H1 (cell line): ENCODE measurements around the gene PNCK. TPM values are rescaled to one million over a fixed set of nuclear protein-coding genes. Genes with fewer than 3 reads are reported as not detected.

Experiments
- CTCF ChIA-PET: fragments of 300-600 bp; sonication (Branson Sonifier 250); formaldehyde crosslinking; loops from one replicate; lab custom pipeline; 2021; ENCODE audit not compliant: partially characterized antibody; lab: Charles Lee
- POLR2A ChIA-PET: fragments of 300-600 bp; sonication (Branson Sonifier 250); formaldehyde crosslinking; loops from one replicate; lab custom pipeline; 2021; ENCODE audit warnings: inconsistent platforms; ENCODE audit not compliant: partially characterized antibody; lab: Charles Lee
- DNase-seq, 2 experiments: peaks; one replicate each; pipeline versions ENCODE4 v3.0.0 to v3.0.0-alpha.2; 2010 to 2022; ENCODE audit warnings: low spot score in 2 of 2, low read depth in 1 of 2, mixed read lengths in 1 of 2
- FAIRE-seq: peaks from 2 replicates; lab custom pipeline; 2011; peaks lifted over from hg19 to GRCh38; lab: Jason Lieb, UNC
- H2AFZ ChIP-seq: 2 replicates; pipeline ENCODE4 v1.8.1; 2012; ENCODE audit warnings: low read length, inconsistent platforms
- H2AK5ac ChIP-seq: 2 replicates; pipeline ENCODE4 v1.6.1; 2013; ENCODE audit warnings: low read depth, low read length
- H2BK120ac ChIP-seq: replicated peaks from 2 replicates; pipeline ENCODE3; 2013; ENCODE audit warnings: low read depth, low read length, inconsistent platforms
- H2BK12ac ChIP-seq: 2 replicates; pipeline ENCODE4 v1.6.1; 2013; ENCODE audit warnings: low read depth, low read length
- H2BK15ac ChIP-seq: 2 replicates; pipeline ENCODE4 v1.6.1; 2013; ENCODE audit warnings: low read length
- H2BK20ac ChIP-seq: 2 replicates; pipeline ENCODE4 v1.6.1; 2013; ENCODE audit warnings: low read length
- H2BK5ac ChIP-seq: 2 replicates; pipeline ENCODE4 v1.6.1; 2013; ENCODE audit warnings: low read depth, low read length
- H3K14ac ChIP-seq: 2 replicates; pipeline ENCODE4 v1.6.1; 2013; ENCODE audit warnings: inconsistent platforms; ENCODE audit not compliant: insufficient read length
- H3K18ac ChIP-seq: 2 replicates; pipeline ENCODE4 v1.6.1; 2013; ENCODE audit warnings: low read length; ENCODE audit errors: extremely low read depth
- H3K23ac ChIP-seq: 2 replicates; pipeline ENCODE4 v1.6.1; 2013; ENCODE audit warnings: inconsistent platforms; ENCODE audit not compliant: insufficient read length
- H3K23me2 ChIP-seq: 2 replicates; pipeline ENCODE4 v1.6.1; 2013; ENCODE audit warnings: low read depth, low read length
- H3K27ac ChIP-seq: 2 replicates; pipeline ENCODE4 v1.6.1; 2011; ENCODE audit warnings: low read depth, low read length, inconsistent platforms
- H3K27me3 ChIP-seq, 4 experiments: replicated peaks in 1 of 4; 1 replicate in 1 of 4; 2 replicates in 3 of 4; pipeline versions ENCODE4 v1.6.1 to v1.8.1; 2011 to 2013; ENCODE audit warnings: low read length in 3 of 4, mild to moderate bottlenecking in 3 of 4, inconsistent platforms in 2 of 4, mixed read lengths in 2 of 4, moderate library complexity in 1 of 4; ENCODE audit not compliant: control insufficient read depth in 3 of 4, insufficient read depth in 3 of 4; ENCODE audit errors: extremely low read depth in 1 of 4
- H3K36me3 ChIP-seq, 4 experiments: 2 replicates each; pipeline versions ENCODE4 v1.6.1 to v1.8.1; 2011 to 2013; ENCODE audit warnings: mild to moderate bottlenecking in 4 of 4, low read length in 3 of 4, moderate library complexity in 2 of 4, control low read depth in 1 of 4, inconsistent platforms in 1 of 4; ENCODE audit not compliant: insufficient read depth in 4 of 4, control insufficient read depth in 2 of 4
- H3K4ac ChIP-seq: replicated peaks from 2 replicates; pipeline ENCODE3; 2013; ENCODE audit warnings: low read length, low read depth, mixed read lengths, inconsistent platforms; ENCODE audit not compliant: insufficient read length
- H3K4me1 ChIP-seq, 4 experiments: replicated peaks in 1 of 4; 1 replicate in 1 of 4; 2 replicates in 3 of 4; pipeline versions ENCODE4 v1.6.1 to v1.8.1; 2011 to 2013; ENCODE audit warnings: low read length in 3 of 4, inconsistent platforms in 2 of 4, mixed read lengths in 1 of 4; ENCODE audit not compliant: insufficient read depth in 4 of 4, control insufficient read depth in 3 of 4
- H3K4me2 ChIP-seq, 2 experiments: 2 replicates each; pipeline versions ENCODE4 v1.6.1 to v1.8.1; 2011 to 2013; ENCODE audit warnings: low read depth in 2 of 2, low read length in 2 of 2, control low read depth in 1 of 2, inconsistent platforms in 1 of 2, mild to moderate bottlenecking in 1 of 2; ENCODE audit not compliant: insufficient read depth in 1 of 2
- H3K4me3 ChIP-seq, 4 experiments: fragments of 200-600, 300-600 bp in 1 of 4; sonication (generic), shearing (Covaris generic), sonication (Bioruptor Twin) in 1 of 4; 2 replicates each; pipeline versions ENCODE4 v1.5.1 to v1.8.1; 2011 to 2016; ENCODE audit warnings: low read length in 4 of 4, low read depth in 3 of 4, control low read depth in 2 of 4, inconsistent platforms in 2 of 4, mild to moderate bottlenecking in 2 of 4, mixed read lengths in 1 of 4, moderate library complexity in 1 of 4; ENCODE audit not compliant: insufficient read depth in 2 of 4; ENCODE audit errors: extremely low read depth in 1 of 4
- H3K56ac ChIP-seq: replicated peaks from 2 replicates; pipeline ENCODE3; 2013; ENCODE audit warnings: low read depth, mild to moderate bottlenecking, mixed read lengths, low read length, inconsistent platforms; ENCODE audit not compliant: insufficient read length
- H3K79me1 ChIP-seq: 2 replicates; pipeline ENCODE4 v1.6.1; 2013; ENCODE audit warnings: low read depth, low read length, control low read depth
- H3K79me2 ChIP-seq, 2 experiments: 2 replicates each; pipeline versions ENCODE4 v1.6.1 to v1.8.1; 2012 to 2013; ENCODE audit warnings: low read length in 2 of 2, mild to moderate bottlenecking in 2 of 2, inconsistent platforms in 1 of 2; ENCODE audit not compliant: insufficient read depth in 2 of 2, control insufficient read depth in 1 of 2
- H3K9ac ChIP-seq, 4 experiments: replicated peaks in 1 of 4; 1 replicate in 1 of 4; 2 replicates in 3 of 4; pipeline versions ENCODE4 v1.6.1 to v1.8.1; 2011 to 2013; ENCODE audit warnings: low read depth in 3 of 4, low read length in 3 of 4, control low read depth in 2 of 4, mild to moderate bottlenecking in 2 of 4, moderate library complexity in 2 of 4, inconsistent platforms in 1 of 4; ENCODE audit errors: extremely low read depth in 1 of 4
- H3K9me3 ChIP-seq, 2 experiments: 2 replicates each; pipeline versions ENCODE4 v1.6.1 to v1.8.1; 2012 to 2013; ENCODE audit warnings: mild to moderate bottlenecking in 2 of 2, moderate library complexity in 2 of 2, control low read depth in 1 of 2, inconsistent platforms in 1 of 2, low read depth in 1 of 2, low read length in 1 of 2, mixed read lengths in 1 of 2; ENCODE audit not compliant: insufficient read depth in 2 of 2
- H4K20me1 ChIP-seq, 2 experiments: replicated peaks in 1 of 2; 2 replicates each; pipeline versions ENCODE3 to v1.8.1; 2011 to 2013; ENCODE audit warnings: inconsistent platforms in 2 of 2, low read length in 2 of 2, mild to moderate bottlenecking in 1 of 2; ENCODE audit not compliant: insufficient read depth in 2 of 2, control insufficient read depth in 1 of 2
- H4K5ac ChIP-seq: 2 replicates; pipeline ENCODE4 v1.6.1; 2013; ENCODE audit warnings: low read length, low read depth, mixed read lengths, inconsistent platforms; ENCODE audit not compliant: insufficient read length
- H4K8ac ChIP-seq: 2 replicates; pipeline ENCODE4 v1.8.0; 2013; ENCODE audit warnings: mild to moderate bottlenecking, moderate library complexity, low read length, inconsistent platforms; ENCODE audit not compliant: insufficient read depth; ENCODE audit errors: extremely low read depth
- H4K91ac ChIP-seq: replicated peaks from 2 replicates; pipeline ENCODE3; 2013; ENCODE audit warnings: low read length, mixed read lengths, inconsistent platforms; ENCODE audit not compliant: insufficient read length
- JUN ChIP-seq: IDR thresholded peaks from 2 replicates; pipeline ENCODE4 v1.6.1; 2011; ENCODE audit warnings: low read depth, mild to moderate bottlenecking, improper control_type of control experiment, low read length
- KDM1A ChIP-seq: fragments of 200-600, 300-600 bp; sonication (generic); IDR thresholded peaks from 2 replicates; pipeline ENCODE4 v1.7.1; 2016; ENCODE audit warnings: mild to moderate bottlenecking, low read length, borderline replicate concordance
- NANOG ChIP-seq: IDR thresholded peaks from 2 replicates; pipeline ENCODE4 v1.6.1; 2011; ENCODE audit warnings: low read length, low read depth, mild to moderate bottlenecking, inconsistent platforms; ENCODE audit not compliant: insufficient read depth, poor library complexity, severe bottlenecking
- RAD21 ChIP-seq, 2 experiments: IDR thresholded peaks in 1 of 2; conservative IDR thresholded peaks in 1 of 2; 2 replicates each; pipeline ENCODE4 v1.6.1; 2011; ENCODE audit warnings: low read depth in 2 of 2, low read length in 2 of 2, improper control_type of control experiment in 1 of 2, inconsistent platforms in 1 of 2, mild to moderate bottlenecking in 1 of 2, moderate library complexity in 1 of 2
- SP1 ChIP-seq: IDR thresholded peaks from 2 replicates; pipeline ENCODE4 v1.6.1; 2011; ENCODE audit warnings: low read depth, low read length
- YY1 ChIP-seq: IDR thresholded peaks from 2 replicates; pipeline ENCODE4 v1.6.1; 2011; ENCODE audit warnings: low read depth, mild to moderate bottlenecking, low read length
- WGBS, 2 experiments: shearing (Covaris generic) in 1 of 2; methylation state at CpG; one replicate each; pipeline versions ENCODE4 v1.1.6 to v1.1.7; 2013 to 2015; ENCODE audit warnings: low lambda C conversion rate in 2 of 2, mixed read lengths in 2 of 2, inconsistent platforms in 1 of 2, low coverage in 1 of 2, missing lambda C conversion rate in 1 of 2; ENCODE audit not compliant: insufficient replicate concordance in 2 of 2, insufficient coverage in 1 of 2, insufficient read length in 1 of 2; ENCODE audit errors: extremely low coverage in 1 of 2, missing lambda C conversion rate in 1 of 2; 5-methylcytosine and 5-hydroxymethylcytosine counted together
- polyA plus RNA-seq, 7 experiments: library from polyadenylated mRNA; depleted of rRNA in 3 of 7; stranded (reverse) in 5 of 7; unstranded in 2 of 7; fragments of >200 nt in 5 of 7; fragments of 200-250 nt in 2 of 7; gene quantifications; 1 replicate in 5 of 7; 2 replicates in 1 of 7; 4 replicates in 1 of 7; pipeline versions ENCODE4 v1.2.1 to v1.2.3, GENCODE V29; 2011 to 2013; ENCODE audit warnings: missing spikeins in 2 of 7, mixed read lengths in 2 of 7
- total RNA-seq: library from RNA; stranded (reverse); fragmentation: NEBNext Ultra II Directional; extraction: Animal tissue kit (Norgen Biotek cat#: 25700); gene quantifications from 2 replicates; pipeline ENCODE4 v1.2.1, GENCODE V29; 2021

PNCK gene
- total and polyA plus RNA-seq, 2 of the 8 experiments (the other 6 are each of a cell fraction or from before 2014, with no cell fraction given): 6.2 to 6.3 TPM

- peaks cover 0 to 13% of the 10 kb centered on the region in 2 experiments; a peak in 3 of 4 replicates for H3K79me2 ChIP-seq
- H3K27ac ChIP-seq: no peak overlapping the region
- peaks cover 0 to 27% (median 11%) of the 10 kb centered on the region in 4 experiments; a peak in 6 of 7 replicates for H3K4me1 ChIP-seq
- no peak overlapping the region for H4K91ac ChIP-seq
- H3K9ac ChIP-seq: peak overlapping the region in 1 of 4 experiments; percentile 41; a peak in 1 of 7 replicates
- no peak overlapping the region for H3K4ac ChIP-seq
- H4K20me1 ChIP-seq: peaks cover 2 to 3% of the 10 kb centered on the region in 2 experiments
- no peak overlapping the region for H2BK20ac ChIP-seq
- H2BK15ac ChIP-seq: no peak overlapping the region
- peaks cover 0 to 23% (median 0%) of the 10 kb centered on the region in 4 experiments; a peak in 3 of 8 replicates for H3K36me3 ChIP-seq
- H3K27me3 ChIP-seq: no peaks in the 10 kb centered on the region
- no peak overlapping the region for H3K23ac ChIP-seq
- H3K56ac ChIP-seq: no peak overlapping the region
- no peak overlapping the region for H2AFZ ChIP-seq
- WGBS, 2 experiments: no CpG with 5 or more reads among the region's 69 CpGs
- H3K18ac ChIP-seq: no peak overlapping the region
- no peak overlapping the region for H4K5ac ChIP-seq
- no peak overlapping the region for H4K8ac ChIP-seq
- CTCF ChIA-PET: interaction anchor here (0.9 to 2.1 kb wide), 5 partner anchors 8 to 148 kb away, joined by 3 to 10 read pairs (median 5); no protein-coding TSS in a partner anchor
- no peak overlapping the region for H2AK5ac ChIP-seq
- FAIRE-seq (no peak), DNase-seq (no peak)
- peak overlapping the region in 1 of 4 experiments; percentile 58; a peak in 1 of 8 replicates for H3K4me3 ChIP-seq
- H3K79me1 ChIP-seq: no peaks in the 10 kb centered on the region; the same call in 1 of the 2 replicates
- peaks cover 4 to 5% of the 10 kb centered on the region in 2 experiments; a peak in 2 of 4 replicates for H3K9me3 ChIP-seq
- POLR2A ChIA-PET: interaction anchor here (2.1 kb wide), 1 partner anchor 18 kb away, joined by 6 read pairs; no protein-coding TSS in a partner anchor
- H2BK12ac ChIP-seq: no peak overlapping the region
- no peak overlapping the region for H3K14ac ChIP-seq
- no peak overlapping the region for H2BK120ac ChIP-seq
- H3K23me2 ChIP-seq: no peaks in the 10 kb centered on the region
- H2BK5ac ChIP-seq: no peak overlapping the region
- no peak overlapping the region; a peak in 1 of 4 replicates for H3K4me2 ChIP-seq
- TF ChIP-seq YY1: no peak
- no peak for TF ChIP-seq NANOG
- TF ChIP-seq RAD21 (IDR thresholded peaks at IDR 0.05 in 1 of 2, conservative IDR thresholded peaks at IDR 0.05 in 1 of 2; ENCODE audit: low read depth in 2 of 2, low read length in 2 of 2): no peak
- TF ChIP-seq JUN: no peak
- TF ChIP-seq KDM1A: no peak
- no peak for TF ChIP-seq SP1
Measured at GRCh38 chrX:153688071-153688470, 14.5 kb upstream of the PNCK start.
